Prostate gland (tissue), 2 donors: ENCODE measurements around the gene PIP5K1B. TPM values are rescaled to one million over a fixed set of nuclear protein-coding genes. Genes with fewer than 3 reads are reported as not detected.

Experiments
- DNase-seq: peaks from one replicate; pipeline ENCODE4 v3.0.0-alpha.2; 2019; ENCODE audit warnings: low spot score
- H3K27ac ChIP-seq, 2 donors: fragments of 200-600 bp; sonication (generic); 2 replicates each; pipeline ENCODE4 v1.5.1; 2017 to 2019
- H3K27me3 ChIP-seq: fragments of 200-600 bp; sonication (generic); replicated peaks from 2 replicates; pipeline ENCODE4 v1.5.1; 2019; ENCODE audit not compliant: insufficient read depth
- H3K36me3 ChIP-seq, 2 donors: fragments of 200-600 bp; sonication (generic); 1 replicate in 1 of 2; 2 replicates in 1 of 2; pipeline versions ENCODE4 v1.5.1 to v1.8.1; 2017 to 2019
- H3K4me1 ChIP-seq: fragments of 200-600 bp; sonication (generic); replicated peaks from 2 replicates; pipeline ENCODE4 v1.5.1; 2019
- H3K4me3 ChIP-seq, 2 donors: fragments of 200-600 bp; sonication (generic); 2 replicates each; pipeline ENCODE4 v1.5.1; 2017 to 2019
- H3K9me3 ChIP-seq: fragments of 200-600 bp; sonication (generic); 2 replicates; pipeline ENCODE4 v1.5.1; 2017
- CTCF ChIP-seq, 4 experiments: fragments of 200-600 bp in 2 of 4; fragments of 450-650 bp in 2 of 4; sonication (generic) in 2 of 4; IDR thresholded peaks; 1 replicate in 3 of 4; 2 replicates in 1 of 4; pipeline ENCODE4 v1.5.1; 2016 to 2019; ENCODE audit warnings: antibody characterized with exemption in 4 of 4, mild to moderate bottlenecking in 2 of 4, moderate library complexity in 2 of 4
- POLR2A ChIP-seq: fragments of 450-650 bp; IDR thresholded peaks from one replicate; pipeline ENCODE4 v1.6.1; 2016; ENCODE audit warnings: antibody characterized with exemption, mild to moderate bottlenecking
- POLR2AphosphoS5 ChIP-seq: sonication (generic); formaldehyde crosslinking; IDR thresholded peaks from one replicate; pipeline ENCODE4 v1.6.1; 2017; ENCODE audit warnings: antibody characterized with exemption
- WGBS: methylation state at CpG from one replicate; pipeline ENCODE4 v1.1.5; 2018; 5-methylcytosine and 5-hydroxymethylcytosine counted together
- intact Hi-C: fragments of 100-400 bp; cut with DNase I; formaldehyde crosslinking; loops from one replicate; pipeline ENCODE4 v1.14.2; 2022
- total RNA-seq, 2 donors: library from RNA; depleted of rRNA; stranded (reverse); fragments of >200 nt; gene quantifications; one replicate each; pipeline ENCODE4 v1.1.0, GENCODE V29; 2016

Gene PIP5K1B
- total RNA-seq, 2 donors from 2014 or later, result 1.6 to 38.3 TPM

- 90% methylated on average over 4 of the region's 4 CpGs for WGBS
These were observed 273.0 kb downstream of the PIP5K1B start for GRCh38 chr9:68978066-68978465.

GRCh38 chr9:68978501-68978900, 273.5 kb downstream of the PIP5K1B start:
- Histone ChIP-seq H3K36me3 (no peaks in the 10 kb centered on the region), H3K27me3 (no peaks in the 10 kb centered on the region), H3K27ac (no peak overlapping the region), H3K4me1 (no peaks in the 10 kb centered on the region), H3K9me3 (no peaks in the 10 kb centered on the region), H3K4me3 (no peak overlapping the region)
- intact Hi-C loops, result no loop called here
- no peak for TF ChIP-seq CTCF (IDR thresholded peaks at IDR 0.05)
- no peak for TF ChIP-seq POLR2AphosphoS5
- no peak for TF ChIP-seq POLR2A
- WGBS, result 97% methylated on average over 3 of the region's 3 CpGs
- DNase-seq, result no peak

More at GRCh38 chr9:68978066-68978465, 273.0 kb downstream of the PIP5K1B start:
- no peak for DNase-seq
- H3K9me3 ChIP-seq, result no peaks in the 10 kb centered on the region
- no peaks in the 10 kb centered on the region for H3K36me3 ChIP-seq
- no peak overlapping the region for H3K27ac ChIP-seq
- H3K4me3 ChIP-seq, result no peak overlapping the region
- H3K4me1 ChIP-seq, result no peaks in the 10 kb centered on the region
- intact Hi-C loops, result no loop called here
- H3K27me3 ChIP-seq, result no peaks in the 10 kb centered on the region
- TF ChIP-seq POLR2AphosphoS5 (no peak), CTCF (IDR thresholded peaks at IDR 0.05) (no peak), POLR2A (no peak)

- TF ChIP-seq POLR2A, result no peak
- TF ChIP-seq POLR2AphosphoS5, result no peak
- TF ChIP-seq CTCF (IDR thresholded peaks at IDR 0.05), result no peak
- DNase-seq, result no peak
- 82% methylated on average over 9 of the region's 9 CpGs for WGBS
These were observed 274.7 kb downstream of the PIP5K1B start for GRCh38 chr9:68979538-68980314.

GRCh38 chr9:68980341-68980914, 275.4 kb downstream of the PIP5K1B start:
- Histone ChIP-seq H3K27me3 (no peaks in the 10 kb centered on the region), H3K36me3 (no peaks in the 10 kb centered on the region), H3K4me3 (no peak overlapping the region), H3K4me1 (no peaks in the 10 kb centered on the region), H3K27ac (peak overlapping the region in 1 of 2 donors; percentile 26), H3K9me3 (no peaks in the 10 kb centered on the region)
- intact Hi-C loops, result no loop called here
- TF ChIP-seq CTCF (IDR thresholded peaks at IDR 0.05), result no peak
- no peak for TF ChIP-seq POLR2AphosphoS5
- no peak for TF ChIP-seq POLR2A
- DNase-seq, result no peak
- 43% methylated on average over 3 of the region's 3 CpGs for WGBS

More at GRCh38 chr9:68979538-68980314, 274.7 kb downstream of the PIP5K1B start:
- Histone ChIP-seq H3K4me1 (no peaks in the 10 kb centered on the region), H3K36me3 (no peaks in the 10 kb centered on the region), H3K4me3 (no peak overlapping the region), H3K27ac (no peak overlapping the region), H3K27me3 (no peaks in the 10 kb centered on the region), H3K9me3 (no peaks in the 10 kb centered on the region)
- intact Hi-C loops, result no loop called here
